ENCODE data around the gene ABI3BP. TPM values are rescaled to one million over a fixed set of nuclear protein-coding genes. Genes with fewer than 3 reads are reported as not detected.

Gene ABI3BP
- total RNA-seq, 1 experiment from 2014 or later = 0.28 TPM

GRCh38 chr3:100975714-100976113, 17.5 kb downstream of the ABI3BP start:
- no peak overlapping the region for H4K91ac ChIP-seq (ENCODE audit: insufficient read length, low read depth, low read length)
- no peak overlapping the region for H3K14ac ChIP-seq (ENCODE audit: insufficient read depth, low read length)
- H3K27ac Mint-ChIP-seq = no peak overlapping the region
- no peak overlapping the region for H3T11ph ChIP-seq (ENCODE audit: low read length)
- no peak overlapping the region for H2BK12ac ChIP-seq (ENCODE audit: insufficient read length, low read depth, low read length)
- no peak for TF ChIP-seq CTCF (conservative IDR thresholded peaks at IDR 0.05)
- H3K27ac ChIP-seq (ENCODE audit: insufficient read length, low read depth, low read length) = no peak overlapping the region
- no peaks in the 10 kb centered on the region for H3K27me3 Mint-ChIP-seq (ENCODE audit: low read depth)
- H3K18ac ChIP-seq (ENCODE audit: insufficient read length, low read depth, low read length) = no peak overlapping the region
- H2BK120ac ChIP-seq (ENCODE audit: low read depth, low read length, poor library complexity, severe bottlenecking) = no peak overlapping the region
- H3K79me1 ChIP-seq (ENCODE audit: insufficient read depth, low read depth, low read length, poor library complexity, severe bottlenecking) = no peaks in the 10 kb centered on the region
- H2BK15ac ChIP-seq (ENCODE audit: low read depth, low read length) = no peak overlapping the region
- H3K27me3 ChIP-seq (ENCODE audit: insufficient read depth, low read length) = no peaks in the 10 kb centered on the region
- H3K4me2 ChIP-seq (ENCODE audit: insufficient read depth, insufficient read length, low read length) = no peak overlapping the region
- H3K4ac ChIP-seq (ENCODE audit: low read depth, low read length) = no peak overlapping the region
- H2BK20ac ChIP-seq (ENCODE audit: low read depth, low read length, poor library complexity, severe bottlenecking) = no peak overlapping the region
- no peak overlapping the region for H4K5ac ChIP-seq (ENCODE audit: insufficient read length, low read depth, low read length)
- H3K9me3 Mint-ChIP-seq = no peaks in the 10 kb centered on the region
- no peak overlapping the region for H3K56ac ChIP-seq (ENCODE audit: insufficient read length, low read depth, low read length)
- no peak overlapping the region for H2BK5ac ChIP-seq (ENCODE audit: insufficient read length, low read length)
- H3K79me2 ChIP-seq (ENCODE audit: insufficient read depth, low read length) = no peaks in the 10 kb centered on the region
- no peaks in the 10 kb centered on the region for H3K4me1 Mint-ChIP-seq
- H3K36me3 Mint-ChIP-seq (ENCODE audit: insufficient read depth in 1 of 3, low read depth in 3 of 3) = no peaks in the 10 kb centered on the region; a peak in 1 of 7 replicates
- H4K20me1 ChIP-seq (ENCODE audit: control insufficient read depth, insufficient read depth, insufficient read length) = no peaks in the 10 kb centered on the region
- H2AK5ac ChIP-seq (ENCODE audit: insufficient read length, low read length) = no peak overlapping the region
- no peaks in the 10 kb centered on the region for H3K23me2 ChIP-seq (ENCODE audit: insufficient read length, low read depth, low read length, poor library complexity, severe bottlenecking)
- DNase-seq = no peak
- H3K23ac ChIP-seq (ENCODE audit: insufficient read length, low read depth, low read length) = no peak overlapping the region
- no peak overlapping the region for H2AFZ ChIP-seq (ENCODE audit: low read length)
- H3K9ac ChIP-seq (ENCODE audit: extremely low read depth, insufficient read length, low read length) = no peak overlapping the region
- no peak overlapping the region for H4K8ac ChIP-seq (replicated peaks; ENCODE audit: insufficient read length, low read depth, low read length)
- H3K4me3 Mint-ChIP-seq = no peak overlapping the region
- no peaks in the 10 kb centered on the region for H3K9me3 ChIP-seq (ENCODE audit: control insufficient read depth, low read depth, low read length)
- H3K4me1 ChIP-seq (ENCODE audit: insufficient read depth, low read length) = no peaks in the 10 kb centered on the region
- WGBS (ENCODE audit: extremely low coverage, insufficient read length, low lambda C conversion rate) = no CpG with 5 or more reads among the region's 2 CpGs

All from H9 (cell line).